ENCODE measurements around the gene C1orf35.

C1orf35 gene

DNA sequence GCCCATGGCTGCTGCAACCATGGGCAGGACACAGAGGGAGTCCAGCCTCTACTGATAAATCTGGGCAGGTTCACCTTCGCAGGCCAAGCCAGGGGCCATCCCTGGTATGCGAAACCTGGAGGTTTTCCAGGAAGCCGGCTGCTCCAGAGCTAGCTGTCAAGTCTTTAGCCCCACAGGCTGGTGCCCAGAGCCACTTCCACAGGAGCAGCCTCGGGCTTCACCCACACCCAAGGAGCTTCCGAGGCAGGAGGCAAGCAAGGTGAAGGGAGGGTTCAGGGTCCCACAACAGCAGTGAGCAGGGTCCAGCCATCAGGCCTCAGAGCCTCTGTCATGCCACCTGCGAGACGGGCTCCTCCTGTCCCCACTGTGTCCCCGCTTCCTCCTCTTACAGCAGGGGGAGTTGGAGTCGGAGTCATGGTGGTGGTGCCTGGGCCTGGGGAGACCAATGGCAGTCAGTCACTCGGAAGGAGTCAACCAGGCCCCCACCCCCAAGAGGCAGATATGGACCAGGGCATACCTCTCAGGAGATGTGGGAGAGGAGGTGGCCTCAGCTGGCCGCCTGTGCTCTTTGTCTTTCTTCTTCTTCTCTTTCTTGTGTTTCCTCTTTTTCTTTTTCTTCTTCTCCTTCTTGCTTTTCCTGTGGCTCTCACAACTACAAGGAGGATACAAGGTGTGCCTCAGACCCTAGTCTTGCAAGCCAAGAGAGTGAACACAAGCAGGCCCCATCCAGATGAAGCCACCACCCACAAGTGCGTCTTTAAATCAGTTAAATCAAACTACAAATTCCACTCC lies 2.1 kb downstream of the C1orf35 start:
- peak in 4 of 42 donors; percentile 1 to 44 (median 10) for DNase-seq
- intact Hi-C loops (cut with DNase I): no loop called here

- peak in 1 of 42 donors; percentile 38 for DNase-seq
- intact Hi-C loops (cut with DNase I): no loop called here
Observed at GRCh38 chr1:228099331-228099732, 3.8 kb downstream of the C1orf35 start.

- intact Hi-C loops (cut with DNase I): no loop called here
- peak in 6 of 42 donors; percentile 9 to 40 (median 12) for DNase-seq
Observed at GRCh38 chr1:228098323-228098931, 4.7 kb downstream of the C1orf35 start.

- DNase-seq: peak in 10 of 42 donors; percentile 3 to 42 (median 14)
- intact Hi-C loops (cut with DNase I): no loop called here
Observed at GRCh38 chr1:228097333-228098081, 5.6 kb downstream of the C1orf35 start.

DNA sequence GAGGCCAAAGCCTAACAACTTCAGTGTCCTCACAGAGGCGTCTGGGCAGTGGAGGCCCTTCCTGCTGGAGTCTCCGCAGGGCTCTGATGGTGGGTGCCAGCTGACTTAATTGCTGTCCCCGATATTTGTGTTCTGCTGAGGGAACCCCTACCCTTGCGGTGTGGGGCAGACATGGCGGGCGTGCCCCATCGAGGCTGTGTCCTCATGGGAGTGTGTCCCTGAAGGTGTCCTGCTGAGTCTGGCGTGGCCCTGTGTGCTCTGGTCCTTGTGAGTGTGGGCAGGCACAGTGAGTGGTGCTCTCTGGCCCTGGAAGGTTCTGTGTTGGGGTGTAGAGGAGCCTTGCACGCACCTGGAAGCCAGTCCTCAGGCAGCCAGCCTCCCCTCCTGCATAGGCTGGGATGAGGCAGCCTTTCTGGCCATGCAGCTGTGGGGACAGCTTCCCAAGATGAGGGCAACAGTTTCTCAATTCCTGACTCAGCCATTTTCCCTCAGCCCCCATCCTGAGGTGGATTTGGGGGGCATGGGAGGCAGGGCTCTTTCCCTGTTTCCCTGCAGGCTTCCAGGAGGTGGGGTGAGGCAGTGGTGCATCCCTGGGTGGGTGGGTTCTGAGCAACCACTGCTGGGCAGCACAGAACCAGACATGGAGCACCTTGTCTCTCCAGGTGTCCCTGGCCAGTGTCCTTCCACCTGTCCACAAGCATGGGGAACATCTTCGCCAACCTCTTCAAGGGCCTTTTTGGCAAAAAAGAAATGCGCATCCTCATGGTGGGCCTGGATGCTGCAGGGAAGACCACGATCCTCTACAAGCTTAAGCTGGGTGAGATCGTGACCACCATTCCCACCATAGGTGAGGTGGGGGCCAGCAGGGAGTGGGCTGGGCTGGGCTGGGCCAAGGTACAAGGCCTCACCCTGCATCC lies 6.5 kb downstream of the C1orf35 start:
- peak in 10 of 42 donors; percentile 2 to 39 (median 10) for DNase-seq
- intact Hi-C loops (cut with DNase I): no loop called here

- DNase-seq: peak in 7 of 42 donors; percentile 0 to 27 (median 2)
- intact Hi-C loops (cut with DNase I): no loop called here
Observed at GRCh38 chr1:228095938-228096337, 7.2 kb downstream of the C1orf35 start.

GRCh38 chr1:228095161-228095560 lies 8.0 kb downstream of the C1orf35 start:
- intact Hi-C loops (cut with DNase I): no loop called here
- peak in 2 of 42 donors; percentile 1 to 6 for DNase-seq

GRCh38 chr1:228094432-228095016 lies 8.6 kb downstream of the C1orf35 start:
- intact Hi-C loops (cut with DNase I): no loop called here
- peak in 1 of 42 donors; percentile 3 for DNase-seq

- DNase-seq: peak in 9 of 42 donors; percentile 0 to 29 (median 2)
- intact Hi-C loops (cut with DNase I): no loop called here
Observed at GRCh38 chr1:228093050-228093906, 9.8 kb downstream of the C1orf35 start.

DNA sequence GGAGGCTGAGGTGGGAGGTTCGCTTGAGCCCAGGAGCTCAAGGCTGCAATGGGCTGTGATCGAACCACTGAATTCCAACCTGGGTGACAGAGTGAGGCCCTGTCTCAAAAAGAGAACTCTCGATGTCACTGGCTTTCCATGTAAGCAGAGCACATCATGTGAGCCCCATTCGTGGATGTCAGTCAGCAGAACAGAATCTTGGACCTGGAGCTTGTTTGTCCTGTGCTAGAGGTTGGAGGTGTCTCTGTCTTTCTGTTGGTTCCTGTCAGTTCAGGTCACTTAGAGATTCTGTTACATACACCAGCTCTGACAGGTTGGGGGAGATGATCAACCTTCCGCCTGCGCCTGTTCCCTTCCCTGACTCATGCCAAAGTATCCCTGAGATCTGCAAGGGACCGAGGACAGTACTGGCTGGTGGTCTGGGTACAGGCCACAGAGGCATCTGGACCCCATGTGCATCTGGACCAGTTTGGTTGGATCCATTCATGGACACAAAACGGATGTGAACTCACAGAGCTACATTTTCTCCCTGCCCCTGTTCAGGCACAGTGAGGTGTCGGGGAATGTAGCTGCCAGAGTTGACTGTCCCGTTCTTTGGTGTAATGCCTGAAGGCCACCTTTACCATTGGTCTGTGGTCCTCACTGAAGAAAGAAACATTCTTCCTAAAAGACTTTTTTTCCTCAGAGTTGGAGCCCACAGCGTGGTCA lies 10.6 kb downstream of the C1orf35 start:
- peak in 1 of 42 donors; percentile 31 for DNase-seq
- intact Hi-C loops (cut with DNase I): no loop called here

DNA sequence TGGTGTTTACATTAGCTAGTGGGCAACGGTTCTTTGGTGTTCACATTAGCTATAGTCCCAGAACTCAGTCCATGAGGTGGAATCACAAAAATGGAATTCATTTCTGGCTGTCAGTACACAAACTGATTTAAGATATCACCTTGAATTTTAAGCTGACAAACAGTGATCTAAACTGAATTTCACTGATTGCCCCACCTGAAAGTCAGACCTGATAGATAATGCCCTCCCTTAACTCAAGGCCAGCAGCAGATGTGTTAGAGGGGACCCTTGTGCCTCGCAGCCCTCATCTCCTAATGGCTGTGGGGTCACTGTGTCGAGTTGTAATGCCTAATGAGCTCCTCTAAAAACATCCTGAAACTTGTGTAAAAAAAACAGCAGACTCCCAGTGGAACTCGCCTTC lies 12.0 kb downstream of the C1orf35 start:
- DNase-seq: no peak
- intact Hi-C loops (cut with DNase I): no loop called here

GRCh38 chr1:228090613-228091081 lies 12.5 kb downstream of the C1orf35 start:
- intact Hi-C loops (cut with DNase I): no loop called here
- peak in 19 of 42 donors; percentile 1 to 42 (median 17) for DNase-seq

- peak in 19 of 42 donors; percentile 1 to 61 (median 17) for DNase-seq
Observed at GRCh38 chr1:228089519-228090380, 13.4 kb downstream of the C1orf35 start.

DNA sequence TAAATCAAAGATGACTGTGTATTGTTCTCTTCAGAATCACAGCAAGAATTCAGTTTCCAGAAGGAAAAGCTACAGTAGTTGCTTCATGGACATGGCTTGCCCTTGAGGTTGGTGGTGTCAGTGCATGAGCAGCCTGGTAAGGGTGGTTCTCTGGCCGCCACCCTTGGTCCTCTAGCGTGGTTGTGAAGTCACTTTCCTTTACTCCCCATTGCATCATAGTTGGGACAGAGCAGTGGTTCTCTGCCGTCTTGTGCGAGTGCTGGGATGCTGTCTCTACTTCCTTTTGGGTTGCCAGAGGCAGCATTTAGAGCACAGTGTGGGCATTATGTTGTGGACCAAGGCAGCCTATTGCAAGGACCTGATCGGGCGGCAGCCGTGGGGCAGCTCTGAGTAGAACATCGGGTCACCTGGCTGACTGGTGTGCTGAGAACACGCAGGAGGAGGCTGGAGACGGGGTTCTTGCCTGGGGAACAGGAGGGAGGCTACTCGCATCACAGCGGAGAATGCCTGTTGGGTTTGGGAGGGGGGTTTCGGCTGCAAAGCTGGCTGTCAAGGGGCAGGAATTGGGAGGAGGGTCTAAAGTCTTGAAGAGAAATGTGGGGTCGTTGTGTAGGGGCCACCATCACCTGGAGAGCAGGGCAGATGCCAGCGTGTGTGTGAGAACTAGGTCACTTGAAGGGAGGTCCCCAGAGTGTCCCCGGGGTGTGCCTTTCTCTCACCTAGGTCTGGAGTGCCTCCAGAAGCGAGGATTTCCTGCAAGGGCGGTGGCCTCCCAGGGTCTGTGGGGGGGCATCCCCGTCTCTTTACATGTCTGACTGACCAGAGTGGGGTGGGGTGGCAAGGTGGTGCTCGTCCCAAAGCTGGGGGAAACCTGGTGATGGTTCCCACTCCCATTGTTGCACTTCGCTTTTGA lies 14.3 kb downstream of the C1orf35 start:
- intact Hi-C loops (cut with DNase I): loop anchor here (10.0 kb wide), 1 partner anchor 354 kb away; the partner anchor contains the start of genes JMJD4 and SNAP47

More at GRCh38 chr1:228089519-228090380, 13.4 kb downstream of the C1orf35 start:
- intact Hi-C loops (cut with DNase I): loop anchor here (10.0 kb wide), 1 partner anchor 355 kb away; the partner anchor contains the start of genes JMJD4 and SNAP47

More for the DNA sequence above, 14.3 kb downstream of the C1orf35 start:
- DNase-seq: peak in 17 of 42 donors; percentile 0 to 32 (median 7)

Data from head of caudate nucleus (tissue), 42 donors.